Endothelial cell of umbilical vein (primary cell): ENCODE results near the gene LPP.

ENCODE experiments used
- EZH2 ChIP-seq: IDR thresholded peaks from 2 replicates; pipeline ENCODE4 v1.6.1; 2012; ENCODE audit warnings: borderline replicate concordance, low read depth, mild to moderate bottlenecking, moderate library complexity, low read length, inconsistent platforms; ENCODE audit not compliant: severe bottlenecking
- GATA2 ChIP-seq: IDR thresholded peaks from 2 replicates; pipeline ENCODE4 v1.7.0; 2011; ENCODE audit warnings: low read depth, mild to moderate bottlenecking, moderate library complexity, mixed read lengths, low read length; ENCODE audit not compliant: insufficient read length, insufficient read depth
- JUN ChIP-seq: IDR thresholded peaks from 2 replicates; pipeline ENCODE4 v1.6.1; 2011; ENCODE audit warnings: borderline replicate concordance, low read depth; ENCODE audit not compliant: insufficient read length, insufficient read depth
- MAX ChIP-seq: IDR thresholded peaks from 2 replicates; pipeline ENCODE4 v1.6.1; 2011; ENCODE audit not compliant: insufficient read depth, insufficient read length
- MYC ChIP-seq: IDR thresholded peaks from one replicate; pipeline ENCODE4 v1.6.1; 2011; ENCODE audit warnings: mild to moderate bottlenecking, low read depth, low read length
- POLR2A ChIP-seq: IDR thresholded peaks from 2 replicates; pipeline ENCODE4 v1.6.1; 2012; ENCODE audit warnings: low read depth, mild to moderate bottlenecking, control low read depth, low read length
- POLR2AphosphoS5 ChIP-seq: IDR thresholded peaks from 2 replicates; pipeline ENCODE4 v1.6.1; 2012; ENCODE audit warnings: low read depth, mild to moderate bottlenecking, control low read depth, low read length, moderate library complexity; ENCODE audit not compliant: insufficient read depth
- TF ChIP-seq, protein P1 (sequence below), 2 donors: IDR thresholded peaks; 1 replicate in 1 of 2; 2 replicates in 1 of 2; pipeline ENCODE4 v1.5.1; 2011; ENCODE audit warnings: low read length in 2 of 2, mild to moderate bottlenecking in 2 of 2, moderate library complexity in 2 of 2, control low read depth in 1 of 2, inconsistent platforms in 1 of 2, low read depth in 1 of 2; ENCODE audit not compliant: insufficient read depth in 1 of 2; ENCODE audit errors: extremely low read depth in 1 of 2

GRCh38 chr3:188147782-188148181 lies 6.2 kb upstream of the LPP start:
- TF ChIP-seq, protein P1, sequence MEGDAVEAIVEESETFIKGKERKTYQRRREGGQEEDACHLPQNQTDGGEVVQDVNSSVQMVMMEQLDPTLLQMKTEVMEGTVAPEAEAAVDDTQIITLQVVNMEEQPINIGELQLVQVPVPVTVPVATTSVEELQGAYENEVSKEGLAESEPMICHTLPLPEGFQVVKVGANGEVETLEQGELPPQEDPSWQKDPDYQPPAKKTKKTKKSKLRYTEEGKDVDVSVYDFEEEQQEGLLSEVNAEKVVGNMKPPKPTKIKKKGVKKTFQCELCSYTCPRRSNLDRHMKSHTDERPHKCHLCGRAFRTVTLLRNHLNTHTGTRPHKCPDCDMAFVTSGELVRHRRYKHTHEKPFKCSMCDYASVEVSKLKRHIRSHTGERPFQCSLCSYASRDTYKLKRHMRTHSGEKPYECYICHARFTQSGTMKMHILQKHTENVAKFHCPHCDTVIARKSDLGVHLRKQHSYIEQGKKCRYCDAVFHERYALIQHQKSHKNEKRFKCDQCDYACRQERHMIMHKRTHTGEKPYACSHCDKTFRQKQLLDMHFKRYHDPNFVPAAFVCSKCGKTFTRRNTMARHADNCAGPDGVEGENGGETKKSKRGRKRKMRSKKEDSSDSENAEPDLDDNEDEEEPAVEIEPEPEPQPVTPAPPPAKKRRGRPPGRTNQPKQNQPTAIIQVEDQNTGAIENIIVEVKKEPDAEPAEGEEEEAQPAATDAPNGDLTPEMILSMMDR (IDR thresholded peaks at IDR 0.05; ENCODE audit: extremely low read depth in 1 of 2, insufficient read depth in 1 of 2, low read depth in 1 of 2, low read length in 2 of 2) = no peak
- TF ChIP-seq MYC = no peak
- TF ChIP-seq EZH2 = no peak
- no peak for TF ChIP-seq POLR2AphosphoS5
- no peak for TF ChIP-seq POLR2A
- no peak for TF ChIP-seq JUN
- no peak for TF ChIP-seq MAX
- no peak for TF ChIP-seq GATA2
